Mesenchymal stem cell (in vitro differentiated cells and primary cell): ENCODE data around the gene PCNX2.
"Not testable (repeated sequence)": the region's sequence is repeated elsewhere in the genome, so short reads cannot be mapped to it uniquely, and the experiment has no call there.

Source experiments
- DNase-seq: peaks from one replicate; pipeline ENCODE4 v3.0.0-alpha.2; 2013
- H2AFZ ChIP-seq: one replicate; pipeline ENCODE4 v1.6.1; 2013; ENCODE audit warnings: low read depth, mild to moderate bottlenecking, control low read depth, inconsistent platforms, low read length, moderate library complexity
- H2AK5ac ChIP-seq: 2 replicates; pipeline ENCODE4 v1.6.1; 2013; ENCODE audit warnings: low read length, moderate library complexity, mild to moderate bottlenecking, inconsistent platforms; ENCODE audit not compliant: severe bottlenecking
- H2BK120ac ChIP-seq: one replicate; pipeline ENCODE4 v1.6.1; 2013; ENCODE audit warnings: low read depth, mild to moderate bottlenecking, inconsistent platforms, low read length, moderate library complexity
- H2BK12ac ChIP-seq, 2 experiments: one replicate each; pipeline ENCODE4 v1.6.1; 2013; ENCODE audit warnings: inconsistent platforms in 2 of 2, low read length in 2 of 2, mild to moderate bottlenecking in 2 of 2, moderate library complexity in 2 of 2, control low read depth in 1 of 2
- H2BK15ac ChIP-seq: one replicate; pipeline ENCODE4 v1.6.1; 2013; ENCODE audit warnings: mild to moderate bottlenecking, low read depth, inconsistent platforms; ENCODE audit not compliant: poor library complexity, severe bottlenecking
- H2BK5ac ChIP-seq: 2 replicates; pipeline ENCODE4 v1.6.1; 2013; ENCODE audit warnings: low read depth, mild to moderate bottlenecking, low read length, control low read depth, inconsistent platforms; ENCODE audit not compliant: poor library complexity, severe bottlenecking
- H3K14ac ChIP-seq, 2 experiments: one replicate each; pipeline ENCODE4 v1.6.1; 2013; ENCODE audit warnings: inconsistent platforms in 2 of 2, low read length in 2 of 2, control low read depth in 1 of 2, mild to moderate bottlenecking in 1 of 2, moderate library complexity in 1 of 2
- H3K18ac ChIP-seq, 2 experiments: one replicate each; pipeline ENCODE4 v1.6.1; 2013; ENCODE audit warnings: inconsistent platforms in 2 of 2, low read length in 2 of 2, control low read depth in 1 of 2, low read depth in 1 of 2, mild to moderate bottlenecking in 1 of 2
- H3K23ac ChIP-seq, 2 experiments: one replicate each; pipeline ENCODE4 v1.6.1; 2013; ENCODE audit warnings: inconsistent platforms in 2 of 2, low read length in 2 of 2, mild to moderate bottlenecking in 2 of 2, moderate library complexity in 2 of 2, control low read depth in 1 of 2
- H3K27ac ChIP-seq: 2 replicates; pipeline ENCODE4 v1.5.1; 2013; ENCODE audit warnings: mild to moderate bottlenecking, moderate library complexity, low read length, control low read depth, inconsistent platforms; ENCODE audit not compliant: poor library complexity, severe bottlenecking
- H3K27me3 ChIP-seq, 2 experiments: 2 replicates each; pipeline versions ENCODE4 v1.6.1 to v1.7.0; 2013; ENCODE audit warnings: low read length in 2 of 2, mild to moderate bottlenecking in 2 of 2, moderate library complexity in 2 of 2, control low read depth in 1 of 2, inconsistent platforms in 1 of 2; ENCODE audit not compliant: control insufficient read depth in 1 of 2, insufficient read depth in 1 of 2
- H3K36me3 ChIP-seq, 2 experiments: 2 replicates each; pipeline versions ENCODE4 v1.6.1 to v1.7.0; 2013; ENCODE audit warnings: low read length in 2 of 2, control low read depth in 1 of 2, inconsistent platforms in 1 of 2, low read depth in 1 of 2, mild to moderate bottlenecking in 1 of 2; ENCODE audit not compliant: insufficient read depth in 2 of 2, control insufficient read depth in 1 of 2
- H3K4ac ChIP-seq, 2 experiments: one replicate each; pipeline ENCODE4 v1.6.1; 2013; ENCODE audit warnings: inconsistent platforms in 2 of 2, low read length in 2 of 2, mild to moderate bottlenecking in 2 of 2, moderate library complexity in 2 of 2, control low read depth in 1 of 2, low read depth in 1 of 2
- H3K4me1 ChIP-seq: 2 replicates; pipeline ENCODE4 v1.6.1; 2013; ENCODE audit warnings: low read depth, low read length, control low read depth; ENCODE audit not compliant: control insufficient read depth, insufficient read depth
- H3K4me2 ChIP-seq: 2 replicates; pipeline ENCODE4 v1.6.1; 2013; ENCODE audit warnings: low read length, mild to moderate bottlenecking, inconsistent platforms; ENCODE audit not compliant: poor library complexity, severe bottlenecking
- H3K4me3 ChIP-seq, 2 experiments: 2 replicates each; pipeline versions ENCODE4 v1.5.1 to v1.7.0; 2013; ENCODE audit warnings: low read length in 2 of 2, mild to moderate bottlenecking in 2 of 2, control low read depth in 1 of 2, low read depth in 1 of 2; ENCODE audit not compliant: insufficient read depth in 1 of 2
- H3K79me1 ChIP-seq: replicated peaks from 2 replicates; pipeline ENCODE4 v1.6.1; 2013; ENCODE audit warnings: mild to moderate bottlenecking, control low read depth, low read length, inconsistent platforms; ENCODE audit not compliant: poor library complexity, severe bottlenecking
- H3K9ac ChIP-seq: 2 replicates; pipeline ENCODE4 v1.7.0; 2013; ENCODE audit warnings: mild to moderate bottlenecking, low read length, moderate library complexity
- H3K9me3 ChIP-seq: 2 replicates; pipeline ENCODE4 v1.7.0; 2013; ENCODE audit warnings: mild to moderate bottlenecking, low read length; ENCODE audit not compliant: control insufficient read depth
- H4K8ac ChIP-seq: one replicate; pipeline ENCODE4 v1.6.1; 2013; ENCODE audit warnings: inconsistent platforms, mild to moderate bottlenecking, low read length, moderate library complexity
- H4K91ac ChIP-seq: one replicate; pipeline ENCODE4 v1.6.1; 2013; ENCODE audit warnings: mild to moderate bottlenecking, low read length, inconsistent platforms
- WGBS: methylation state at CpG from one replicate; pipeline ENCODE4 v1.1.7; 2013; ENCODE audit warnings: mixed read lengths; 5-methylcytosine and 5-hydroxymethylcytosine counted together

PCNX2 gene

DNA sequence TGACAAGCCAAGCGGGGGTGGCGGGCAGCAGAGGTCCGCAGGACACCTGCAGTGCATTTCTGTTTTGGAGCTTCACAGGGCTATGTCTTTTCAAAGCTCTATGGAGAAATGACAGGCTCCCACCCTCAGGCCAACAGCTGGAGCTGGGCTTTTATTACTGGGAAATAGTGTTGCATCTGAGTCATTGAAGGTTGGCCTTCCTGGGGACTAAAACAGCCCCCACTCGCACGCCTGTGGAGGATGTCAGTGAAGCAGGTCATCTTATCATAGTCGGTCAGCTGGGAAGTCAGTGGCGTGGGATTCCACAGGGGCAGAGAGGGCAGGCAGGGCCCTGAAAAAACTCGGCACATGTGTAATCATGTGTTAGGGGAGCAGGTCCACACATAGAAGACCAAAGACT is 289.8 kb downstream of the PCNX2 start:
- Histone ChIP-seq H2BK5ac (no peak overlapping the region), H3K36me3 (peaks cover 8 to 48% of the 10 kb centered on the region in 2 experiments), H3K18ac (no peak overlapping the region), H2AK5ac (no peak overlapping the region), H3K4ac (no peak overlapping the region), H3K23ac (no peak overlapping the region), H2BK15ac (no peak overlapping the region), H3K4me3 (no peak overlapping the region), H2BK120ac (no peak overlapping the region), H3K27ac (no peak overlapping the region), H3K4me1 (peaks cover 12% of the 10 kb centered on the region), H2BK12ac (no peak overlapping the region), H3K9me3 (no peaks in the 10 kb centered on the region), H4K8ac (peak overlapping the region; percentile 12), H4K91ac (no peak overlapping the region), H3K9ac (no peak overlapping the region), H3K4me2 (no peak overlapping the region), H3K79me1 (peaks cover 6% of the 10 kb centered on the region), H3K14ac (no peak overlapping the region), H3K27me3 (no peaks in the 10 kb centered on the region), H2AFZ (no peak overlapping the region)
- WGBS, result 36% methylated on average over 8 of the region's 8 CpGs
- peak; percentile 85 for DNase-seq

DNA sequence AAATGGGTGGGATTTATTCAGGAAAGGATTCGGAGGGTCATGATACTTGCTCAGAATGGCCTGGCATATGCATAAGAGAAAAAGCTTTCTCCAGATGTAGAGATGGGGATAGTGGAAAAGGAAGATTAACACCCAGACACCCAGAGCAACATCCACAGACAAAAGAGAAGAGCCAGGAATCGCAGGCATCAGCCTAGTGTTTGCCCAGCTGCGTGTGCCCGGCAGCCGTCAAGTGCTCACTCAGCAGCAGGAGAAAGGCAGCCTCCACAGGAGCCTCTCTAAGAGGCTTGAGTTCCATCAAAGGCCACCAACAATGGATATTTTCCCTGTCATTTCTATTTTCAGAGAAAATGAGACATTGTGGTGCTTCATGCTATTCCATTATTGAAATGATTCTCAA is 290.4 kb downstream of the PCNX2 start:
- Histone ChIP-seq H3K4ac (peak overlapping the region in 1 of 2 experiments; percentile 17), H3K23ac (peak overlapping the region in 1 of 2 experiments; percentile 14), H3K9me3 (no peaks in the 10 kb centered on the region), H2AFZ (no peak overlapping the region), H3K4me2 (no peak overlapping the region), H2BK120ac (no peak overlapping the region), H3K27ac (peak overlapping the region; percentile 23), H2BK12ac (peak overlapping the region; percentile 21 to 41), H3K4me3 (no peak overlapping the region), H2BK15ac (no peak overlapping the region), H3K27me3 (no peaks in the 10 kb centered on the region), H3K4me1 (peaks cover 12% of the 10 kb centered on the region), H3K9ac (no peak overlapping the region), H2BK5ac (no peak overlapping the region), H3K36me3 (peaks cover 11 to 48% of the 10 kb centered on the region in 2 experiments), H3K18ac (peak overlapping the region in 1 of 2 experiments; percentile 14), H4K8ac (no peak overlapping the region), H4K91ac (no peak overlapping the region), H3K14ac (no peak overlapping the region), H3K79me1 (peaks cover 6% of the 10 kb centered on the region), H2AK5ac (no peak overlapping the region)
- no peak for DNase-seq
- WGBS, result 96% methylated on average over 5 of the region's 5 CpGs

DNA sequence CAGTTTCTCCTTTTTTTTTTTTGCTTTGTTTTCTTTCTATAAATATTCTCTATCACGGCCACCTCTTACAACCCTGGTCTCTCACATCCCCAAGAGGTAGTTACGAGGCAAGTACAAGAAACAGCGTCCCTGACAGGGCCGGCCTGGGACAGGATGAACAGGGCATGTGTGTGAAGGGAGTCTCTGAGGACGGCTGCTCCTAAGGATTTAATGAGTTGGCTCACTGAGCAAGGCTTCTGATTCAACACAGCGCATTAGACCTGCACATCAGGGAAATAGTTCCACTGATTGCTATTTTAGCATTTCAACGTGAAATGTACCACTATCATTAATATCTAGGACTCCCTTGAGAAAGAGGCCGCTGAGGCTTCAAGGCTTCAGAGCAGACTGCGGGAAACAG is 291.1 kb downstream of the PCNX2 start:
- H3K9ac ChIP-seq, result no peak overlapping the region
- H2BK5ac ChIP-seq, result no peak overlapping the region
- no peak overlapping the region for H2BK120ac ChIP-seq
- no peak overlapping the region for H2AFZ ChIP-seq
- no peak overlapping the region for H3K18ac ChIP-seq
- no peak overlapping the region for H3K14ac ChIP-seq
- H3K4me3 ChIP-seq, result no peak overlapping the region
- H3K27ac ChIP-seq, result no peak overlapping the region
- H3K4me1 ChIP-seq, result peaks cover 10% of the 10 kb centered on the region
- no peak overlapping the region for H4K8ac ChIP-seq
- 94% methylated on average over 8 of the region's 9 CpGs for WGBS
- no peak overlapping the region for H3K4me2 ChIP-seq
- no peak overlapping the region for H4K91ac ChIP-seq
- H3K79me1 ChIP-seq, result peaks cover 5% of the 10 kb centered on the region
- H3K27me3 ChIP-seq, result no peaks in the 10 kb centered on the region
- DNase-seq, result no peak
- peak overlapping the region; percentile 45 for H2AK5ac ChIP-seq
- no peak overlapping the region for H2BK12ac ChIP-seq
- no peak overlapping the region for H3K23ac ChIP-seq
- peak overlapping the region in 1 of 2 experiments; percentile 34 for H3K4ac ChIP-seq
- no peaks in the 10 kb centered on the region for H3K9me3 ChIP-seq
- H2BK15ac ChIP-seq, result no peak overlapping the region
- H3K36me3 ChIP-seq, result peaks cover 15 to 54% of the 10 kb centered on the region in 2 experiments

DNA sequence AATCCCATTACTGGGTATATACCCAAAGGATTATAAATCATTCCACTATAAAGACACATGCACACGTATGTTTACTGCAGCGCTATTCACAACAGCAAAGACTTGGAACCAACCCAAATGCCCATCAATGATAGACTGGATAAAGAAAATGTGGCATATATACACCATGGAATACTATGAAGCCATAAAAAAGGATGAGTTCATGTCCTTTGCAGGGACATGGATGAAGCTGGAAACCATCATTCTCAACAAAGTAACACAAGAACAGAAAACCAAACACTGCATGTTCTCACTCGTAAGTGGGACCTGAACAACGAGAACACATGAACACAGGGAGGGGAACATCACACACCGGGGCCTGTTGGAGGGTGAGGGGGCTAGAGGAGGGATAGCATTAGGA is 291.9 kb downstream of the PCNX2 start:
- not testable (repeated sequence) for H3K18ac ChIP-seq, H3K9me3 ChIP-seq, H2BK120ac ChIP-seq, H3K4me3 ChIP-seq, H3K4me2 ChIP-seq, H2AFZ ChIP-seq, H3K27ac ChIP-seq, H4K8ac ChIP-seq, H4K91ac ChIP-seq, H3K23ac ChIP-seq, H3K79me1 ChIP-seq, H3K9ac ChIP-seq, H2BK5ac ChIP-seq, H2BK12ac ChIP-seq, DNase-seq, H3K4ac ChIP-seq, H2BK15ac ChIP-seq, H3K14ac ChIP-seq, H2AK5ac ChIP-seq, H3K4me1 ChIP-seq, H3K27me3 ChIP-seq
- WGBS, result 100% methylated on average over 3 of the region's 5 CpGs
- peaks cover 17 to 52% of the 10 kb centered on the region in 2 experiments for H3K36me3 ChIP-seq
